ENCODE results near the gene MIB2. TPM values are rescaled to one million over a fixed set of nuclear protein-coding genes. Genes with fewer than 3 reads are reported as not detected.
"Not testable (repeated sequence)": the region's sequence is repeated elsewhere in the genome, so short reads cannot be mapped to it uniquely, and the experiment has no call there.

MIB2 gene
- total and polyA plus RNA-seq, 9 donors: 1.8 to 110 (median 79.5) TPM

- intact Hi-C loops (cut with DNase I): no loop called here
- Histone ChIP-seq H3K27me3 (no peaks in the 10 kb centered on the region), H3K4me3 (peak overlapping the region; percentile 0), H3K9me3 (no peaks in the 10 kb centered on the region), H3K36me3 (no peaks in the 10 kb centered on the region), H3K4me1 (ENCODE audit: insufficient read depth) (peaks cover 8% of the 10 kb centered on the region), H3K27ac (peak overlapping the region; percentile 85 to 93)
- WGBS, 3 donors: 3 to 4% (median 3%) methylated on average over 57 to 79 of the region's 79 CpGs
- peak; percentile 78 to 91 (median 87) for DNase-seq
- TF ChIP-seq EP300 (IDR thresholded peaks at IDR 0.05): no peak
- TF ChIP-seq POLR2A (IDR thresholded peaks at IDR 0.05): no peak
- TF ChIP-seq, protein P1, sequence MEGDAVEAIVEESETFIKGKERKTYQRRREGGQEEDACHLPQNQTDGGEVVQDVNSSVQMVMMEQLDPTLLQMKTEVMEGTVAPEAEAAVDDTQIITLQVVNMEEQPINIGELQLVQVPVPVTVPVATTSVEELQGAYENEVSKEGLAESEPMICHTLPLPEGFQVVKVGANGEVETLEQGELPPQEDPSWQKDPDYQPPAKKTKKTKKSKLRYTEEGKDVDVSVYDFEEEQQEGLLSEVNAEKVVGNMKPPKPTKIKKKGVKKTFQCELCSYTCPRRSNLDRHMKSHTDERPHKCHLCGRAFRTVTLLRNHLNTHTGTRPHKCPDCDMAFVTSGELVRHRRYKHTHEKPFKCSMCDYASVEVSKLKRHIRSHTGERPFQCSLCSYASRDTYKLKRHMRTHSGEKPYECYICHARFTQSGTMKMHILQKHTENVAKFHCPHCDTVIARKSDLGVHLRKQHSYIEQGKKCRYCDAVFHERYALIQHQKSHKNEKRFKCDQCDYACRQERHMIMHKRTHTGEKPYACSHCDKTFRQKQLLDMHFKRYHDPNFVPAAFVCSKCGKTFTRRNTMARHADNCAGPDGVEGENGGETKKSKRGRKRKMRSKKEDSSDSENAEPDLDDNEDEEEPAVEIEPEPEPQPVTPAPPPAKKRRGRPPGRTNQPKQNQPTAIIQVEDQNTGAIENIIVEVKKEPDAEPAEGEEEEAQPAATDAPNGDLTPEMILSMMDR (IDR thresholded peaks at IDR 0.05): no peak
Measured at GRCh38 chr1:1630965-1631781, 15.9 kb downstream of the MIB2 start.

DNA sequence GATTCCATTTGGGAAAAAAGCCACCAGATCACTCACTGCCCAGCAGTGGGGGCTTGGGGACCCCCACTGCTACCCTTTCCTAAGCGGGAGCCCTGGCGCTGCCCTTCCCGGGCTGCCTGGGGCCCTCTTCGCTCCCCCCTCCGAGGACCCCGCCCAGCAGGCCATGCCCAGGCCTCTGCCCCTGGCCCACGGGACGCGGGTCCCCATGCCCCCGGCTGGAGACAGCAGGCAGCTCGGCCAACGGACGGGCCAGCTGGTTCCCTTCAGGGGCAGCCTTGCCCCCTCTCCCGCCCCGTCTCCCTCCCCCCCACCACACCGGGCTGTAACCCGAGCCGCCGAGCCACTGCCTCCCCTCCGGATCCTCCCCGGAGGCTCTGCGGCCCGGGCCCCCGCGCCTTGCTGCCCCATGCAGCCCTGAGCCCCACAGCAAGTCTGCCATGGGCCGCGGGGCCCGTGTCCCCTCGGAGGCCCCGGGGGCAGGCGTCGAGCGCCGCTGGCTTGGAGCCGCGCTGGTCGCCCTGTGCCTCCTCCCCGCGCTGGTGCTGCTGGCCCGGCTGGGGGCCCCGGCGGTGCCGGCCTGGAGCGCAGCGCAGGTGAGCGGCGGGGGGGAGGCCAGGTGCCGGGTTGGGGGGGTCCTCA, 16.6 kb downstream of the MIB2 start, which contains the start of gene MMP23B:
Gene MMP23B, plus strand, starts transcription at position 392 of the 639 bp plus-strand sequence. Its CDS starts 46 bp downstream, at position 438.
- H3K9me3 ChIP-seq: no peaks in the 10 kb centered on the region
- 2 to 3% (median 2%) methylated on average over 5 to 48 of the region's 48 CpGs for WGBS, 3 donors
- peaks cover 8% of the 10 kb centered on the region for H3K4me1 ChIP-seq (ENCODE audit: insufficient read depth)
- no peak within 1 kb of the TSS for H3K4me3 ChIP-seq
- peak within 1 kb of the TSS; percentile 85 to 93 for H3K27ac ChIP-seq
- TF ChIP-seq POLR2A (IDR thresholded peaks at IDR 0.05) (no peak), EP300 (IDR thresholded peaks at IDR 0.05) (no peak)
- TF ChIP-seq, protein P1 (IDR thresholded peaks at IDR 0.05): no peak
- DNase-seq: peak; percentile 69 to 82 (median 77)
- no peaks in the 10 kb centered on the region for H3K36me3 ChIP-seq
- no peaks in the 10 kb centered on the region for H3K27me3 ChIP-seq
- intact Hi-C loops (cut with DNase I): no loop called here

DNA sequence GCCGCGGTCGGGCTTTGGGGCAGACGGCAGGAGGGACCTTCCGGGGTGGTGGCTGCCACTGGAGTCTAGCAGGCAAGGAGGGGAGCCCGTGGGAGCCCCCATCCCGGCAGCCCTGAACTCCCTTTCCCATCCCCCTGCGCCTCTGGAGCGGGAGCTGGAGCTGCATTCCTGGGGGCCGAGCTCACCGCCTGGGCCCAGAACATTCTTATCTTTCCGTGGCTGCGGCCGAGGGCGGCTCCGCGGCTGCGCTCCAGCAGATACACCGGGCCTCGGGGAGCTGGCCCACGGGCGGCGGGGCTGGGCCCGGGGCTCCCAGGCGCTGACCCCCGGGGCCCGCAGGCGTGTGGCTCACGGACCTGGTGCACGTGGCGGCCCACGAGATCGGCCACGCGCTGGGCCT, 18.1 kb downstream of the MIB2 start:
- H3K4me3 ChIP-seq; H3K36me3 ChIP-seq; H3K4me1 ChIP-seq (ENCODE audit: insufficient read depth); DNase-seq; H3K27me3 ChIP-seq; intact Hi-C loops (cut with DNase I); H3K27ac ChIP-seq; H3K9me3 ChIP-seq: not testable (repeated sequence)
- no CpG with 5 or more reads among the region's 35 CpGs for WGBS, 3 donors

DNA sequence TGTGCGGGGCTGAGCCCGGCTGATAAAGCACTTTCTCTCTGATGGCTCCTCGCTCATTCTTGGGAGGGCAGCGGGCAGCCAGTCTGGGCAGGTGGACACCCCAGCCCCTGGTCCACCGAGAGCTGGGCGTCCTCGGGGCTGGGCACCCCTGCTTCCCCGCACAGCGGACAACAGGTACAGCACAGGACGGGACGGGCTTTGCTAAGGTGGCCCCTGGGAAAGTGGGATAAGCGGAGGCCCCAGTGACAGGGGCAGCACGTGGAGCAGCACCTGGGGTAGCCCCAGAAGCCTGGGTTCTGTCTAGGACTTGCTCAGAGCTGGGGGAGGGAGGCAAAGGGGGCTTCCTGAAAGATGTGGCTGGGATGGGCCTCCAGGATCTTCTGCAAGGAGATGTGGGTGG, 19.3 kb downstream of the MIB2 start:
- H3K9me3 ChIP-seq; H3K4me3 ChIP-seq; H3K27me3 ChIP-seq; H3K4me1 ChIP-seq (ENCODE audit: insufficient read depth); H3K36me3 ChIP-seq; H3K27ac ChIP-seq; intact Hi-C loops (cut with DNase I): not testable (repeated sequence)
- peak in 3 of 5 donors; percentile 38 to 42 (median 40) for DNase-seq
- WGBS, 3 donors: 87 to 95% methylated on average over 8 to 9 of the region's 13 CpGs; no CpG with 5 or more reads in 1 of the 3 donors

DNA sequence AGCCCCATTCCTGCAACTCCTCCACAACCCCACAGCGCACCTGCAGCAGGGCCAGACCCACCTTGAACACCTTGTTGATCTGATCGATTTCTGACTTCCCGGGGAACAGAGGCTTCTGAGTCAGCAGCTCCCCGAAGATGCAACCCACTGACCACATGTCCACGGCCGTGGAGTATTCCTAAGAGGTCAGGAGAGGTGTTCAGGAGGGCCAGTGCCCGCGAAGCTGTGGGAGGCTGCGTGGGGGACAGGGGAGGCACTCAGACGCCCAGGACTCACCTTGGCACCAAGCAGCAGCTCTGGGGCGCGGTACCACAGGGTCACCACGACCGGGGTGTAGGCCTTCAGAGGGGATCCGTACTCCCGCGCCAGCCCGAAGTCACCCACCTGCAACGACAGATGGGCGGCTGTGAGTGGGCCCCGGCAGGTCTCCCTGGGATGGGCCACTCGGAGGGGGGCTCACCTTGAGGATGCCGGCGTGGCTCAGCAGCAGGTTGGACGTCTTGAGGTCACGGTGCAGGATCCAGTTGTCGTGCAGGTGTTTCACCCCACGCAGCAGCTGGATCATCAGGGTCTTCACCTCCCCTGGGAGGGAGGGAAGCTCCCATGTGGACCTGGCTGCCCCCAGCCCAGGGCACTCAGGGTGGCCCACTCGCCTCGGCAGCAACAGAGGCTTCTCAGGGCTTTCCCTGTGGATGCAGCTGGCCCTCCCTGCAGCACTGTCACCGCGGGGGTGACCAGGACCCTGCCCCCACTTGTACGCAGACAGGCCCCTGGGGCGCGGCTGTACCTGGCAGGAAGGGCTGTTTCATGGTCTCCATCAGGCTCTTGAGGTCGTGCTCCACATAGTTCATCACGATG, 21.6 kb downstream of the MIB2 start:
- H3K9me3 ChIP-seq; H3K4me3 ChIP-seq; H3K27me3 ChIP-seq; H3K4me1 ChIP-seq (ENCODE audit: insufficient read depth); H3K36me3 ChIP-seq; intact Hi-C loops (cut with DNase I); H3K27ac ChIP-seq: not testable (repeated sequence)
- DNase-seq: peak in 2 of 5 donors; percentile 32 to 36
- 83 to 89% (median 87%) methylated on average over 36 to 37 of the region's 37 CpGs for WGBS, 3 donors

GRCh38 chr1:1637479-1637875, 22.2 kb downstream of the MIB2 start:
- H3K27ac ChIP-seq; intact Hi-C loops (cut with DNase I); H3K27me3 ChIP-seq; H3K4me3 ChIP-seq; H3K36me3 ChIP-seq; H3K9me3 ChIP-seq; H3K4me1 ChIP-seq (ENCODE audit: insufficient read depth): not testable (repeated sequence)
- peak in 1 of 5 donors; percentile 28 for DNase-seq
- WGBS, 3 donors: 72 to 93% (median 80%) methylated on average over 12 to 14 of the region's 14 CpGs

DNA sequence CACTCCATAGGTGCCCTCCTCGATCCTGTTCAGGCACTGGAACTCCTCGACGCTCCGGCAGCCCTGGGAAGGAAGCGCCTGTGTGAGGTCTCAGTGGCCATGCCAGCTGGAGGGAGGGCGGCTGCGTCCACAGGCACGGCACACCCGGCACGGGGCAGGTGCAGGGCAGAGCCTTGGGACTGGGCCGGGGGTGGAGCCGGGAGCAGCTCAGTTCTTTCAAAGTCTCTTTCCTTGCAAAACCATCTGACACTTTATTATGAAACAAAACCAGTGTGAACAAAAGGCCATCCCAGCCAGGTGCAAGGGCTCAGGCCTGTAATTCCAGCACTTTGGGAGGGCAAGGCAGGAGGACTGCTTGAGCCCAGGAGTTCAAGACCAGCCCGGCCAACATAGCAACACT, 23.2 kb downstream of the MIB2 start:
- H3K27ac ChIP-seq; H3K36me3 ChIP-seq; H3K27me3 ChIP-seq; H3K9me3 ChIP-seq; intact Hi-C loops (cut with DNase I); H3K4me1 ChIP-seq (ENCODE audit: insufficient read depth); H3K4me3 ChIP-seq: not testable (repeated sequence)
- DNase-seq: peak in 1 of 5 donors; percentile 13
- WGBS, 3 donors: 72 to 84% (median 82%) methylated on average over 2 to 9 of the region's 13 CpGs

- H3K27ac ChIP-seq; H3K27me3 ChIP-seq; H3K4me3 ChIP-seq; H3K36me3 ChIP-seq; H3K4me1 ChIP-seq (ENCODE audit: insufficient read depth); H3K9me3 ChIP-seq; intact Hi-C loops (cut with DNase I): not testable (repeated sequence)
- peak in 1 of 5 donors; percentile 17 for DNase-seq
- 88 to 93% (median 92%) methylated on average over 14 to 16 of the region's 16 CpGs for WGBS, 3 donors
Measured at GRCh38 chr1:1639368-1639767, 24.1 kb downstream of the MIB2 start.

GRCh38 chr1:1640081-1640480, 24.8 kb downstream of the MIB2 start:
- H3K27ac ChIP-seq; H3K36me3 ChIP-seq; intact Hi-C loops (cut with DNase I); H3K4me3 ChIP-seq; H3K9me3 ChIP-seq; H3K4me1 ChIP-seq (ENCODE audit: insufficient read depth); H3K27me3 ChIP-seq: not testable (repeated sequence)
- peak in 1 of 5 donors; percentile 13 for DNase-seq
- 97 to 100% methylated on average over 5 to 14 of the region's 25 CpGs; no CpG with 5 or more reads in 1 of the 3 donors for WGBS, 3 donors

All from ovary (tissue), 9 donors.